ENCODE data around the gene SF3B2.

Gene SF3B2

DNA sequence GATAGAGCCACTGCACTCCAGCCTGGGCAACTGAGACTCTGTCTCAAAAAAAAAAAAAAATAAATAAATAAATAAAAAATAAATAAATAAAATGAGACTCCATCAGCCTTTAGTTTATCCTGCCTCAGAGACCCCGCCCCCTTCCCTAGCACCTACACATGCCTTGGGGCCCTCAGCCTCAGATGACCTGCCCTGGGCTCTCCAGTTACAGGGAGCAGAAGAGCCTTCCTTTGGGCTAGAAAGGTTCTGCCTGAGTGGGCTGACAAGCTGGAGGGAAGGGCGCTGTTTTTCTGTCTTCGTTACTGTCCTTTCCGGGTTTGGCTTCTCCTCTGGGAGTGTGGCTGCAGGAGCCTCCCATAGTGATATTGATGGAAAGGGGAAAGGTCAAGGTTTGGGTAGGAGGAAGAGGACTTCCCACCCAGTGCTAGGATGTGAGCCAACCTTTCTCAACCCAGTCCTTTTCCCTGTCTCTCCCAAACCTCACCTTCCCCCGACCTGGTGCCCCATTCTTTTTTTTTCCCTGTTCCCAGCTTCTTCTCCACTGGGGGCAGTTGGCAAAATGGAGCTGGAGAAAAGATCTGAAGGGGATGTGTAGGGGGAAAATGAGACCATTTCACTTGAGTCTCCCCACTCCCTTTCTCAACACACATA is 1.5 kb upstream of the SF3B2 start:
- peaks cover 12% of the 10 kb centered on the region; the same call in 1 of the 2 replicates for H3K4me1 ChIP-seq (ENCODE audit: insufficient read depth, low read length)
- no peaks in the 10 kb centered on the region for H3K9me3 ChIP-seq (ENCODE audit: control insufficient read depth, insufficient read depth, low read length)
- peak overlapping the region; percentile 93 for H3K9ac ChIP-seq (ENCODE audit: low read depth, low read length)
- peaks cover 9% of the 10 kb centered on the region for H3K36me3 ChIP-seq (ENCODE audit: insufficient read depth, low read length)

DNA sequence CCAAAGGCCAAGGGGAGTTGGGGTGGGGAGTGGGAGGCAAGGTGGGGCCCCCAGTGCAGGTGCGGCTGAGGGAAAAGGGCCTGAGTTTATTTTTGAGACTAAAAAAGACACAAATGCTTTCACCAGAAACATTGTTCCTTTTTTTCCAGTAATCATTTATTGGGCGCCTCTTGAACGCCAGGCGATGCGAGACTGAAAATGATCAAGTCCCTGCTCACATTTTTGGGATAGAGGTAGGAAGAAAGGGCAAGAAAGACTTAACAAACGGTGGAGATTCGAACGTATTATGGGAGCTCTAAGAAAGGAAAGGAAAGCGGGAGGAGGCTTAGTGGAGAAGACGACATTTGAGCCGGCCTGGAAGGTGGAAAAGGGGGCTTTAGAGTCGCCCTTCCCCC is 796 bp upstream of the SF3B2 start:
- Histone ChIP-seq H3K36me3 (ENCODE audit: insufficient read depth, low read length) (peaks cover 13% of the 10 kb centered on the region), H3K9ac (ENCODE audit: low read depth, low read length) (peak overlapping the region; percentile 93), H3K4me1 (ENCODE audit: insufficient read depth, low read length) (peaks cover 12% of the 10 kb centered on the region; the same call in 1 of the 2 replicates), H3K9me3 (ENCODE audit: control insufficient read depth, insufficient read depth, low read length) (no peaks in the 10 kb centered on the region)

DNA sequence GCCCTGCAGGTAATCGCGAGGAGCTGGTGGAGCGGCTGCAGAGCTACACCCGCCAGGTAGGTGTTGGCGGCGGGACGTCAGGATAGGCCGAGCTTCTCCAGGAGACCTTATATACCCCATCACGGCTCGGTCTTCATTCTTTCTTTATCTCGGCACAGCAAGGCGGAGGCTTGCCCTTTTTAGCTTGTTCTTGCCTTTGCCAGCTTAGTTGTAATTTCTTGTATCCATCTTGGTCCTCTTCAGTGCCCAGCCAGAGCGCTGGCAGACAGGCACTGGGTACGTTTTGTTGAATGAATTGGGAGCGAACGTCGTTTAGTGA is 459 bp downstream of the SF3B2 start:
- Histone ChIP-seq H3K9me3 (ENCODE audit: control insufficient read depth, insufficient read depth, low read length) (no peaks in the 10 kb centered on the region), H3K9ac (ENCODE audit: low read depth, low read length) (peak overlapping the region; percentile 93), H3K4me1 (ENCODE audit: insufficient read depth, low read length) (peaks cover 12% of the 10 kb centered on the region; the same call in 1 of the 2 replicates), H3K36me3 (ENCODE audit: insufficient read depth, low read length) (peaks cover 20% of the 10 kb centered on the region)

DNA sequence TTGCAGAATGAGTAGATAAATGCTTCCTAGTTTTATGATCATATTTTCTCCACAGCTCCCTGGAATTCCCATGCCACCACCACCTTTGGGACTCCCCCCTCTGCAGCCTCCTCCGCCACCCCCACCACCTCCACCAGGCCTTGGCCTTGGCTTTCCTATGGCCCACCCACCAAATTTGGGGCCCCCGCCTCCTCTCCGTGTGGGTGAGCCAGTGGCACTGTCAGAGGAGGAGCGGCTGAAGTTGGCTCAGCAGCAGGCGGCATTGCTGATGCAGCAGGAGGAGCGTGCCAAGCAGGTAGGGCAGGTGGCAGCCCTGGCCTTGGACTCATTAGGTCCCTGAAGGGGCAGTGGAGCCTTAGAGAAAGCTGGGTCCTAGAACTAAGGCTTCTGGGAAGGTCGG is 2.9 kb downstream of the SF3B2 start:
- Histone ChIP-seq H3K4me1 (ENCODE audit: insufficient read depth, low read length) (peaks cover 7% of the 10 kb centered on the region; the same call in 1 of the 2 replicates), H3K36me3 (ENCODE audit: insufficient read depth, low read length) (peaks cover 40% of the 10 kb centered on the region), H3K9ac (ENCODE audit: low read depth, low read length) (no peak overlapping the region), H3K9me3 (ENCODE audit: control insufficient read depth, insufficient read depth, low read length) (no peaks in the 10 kb centered on the region)

DNA sequence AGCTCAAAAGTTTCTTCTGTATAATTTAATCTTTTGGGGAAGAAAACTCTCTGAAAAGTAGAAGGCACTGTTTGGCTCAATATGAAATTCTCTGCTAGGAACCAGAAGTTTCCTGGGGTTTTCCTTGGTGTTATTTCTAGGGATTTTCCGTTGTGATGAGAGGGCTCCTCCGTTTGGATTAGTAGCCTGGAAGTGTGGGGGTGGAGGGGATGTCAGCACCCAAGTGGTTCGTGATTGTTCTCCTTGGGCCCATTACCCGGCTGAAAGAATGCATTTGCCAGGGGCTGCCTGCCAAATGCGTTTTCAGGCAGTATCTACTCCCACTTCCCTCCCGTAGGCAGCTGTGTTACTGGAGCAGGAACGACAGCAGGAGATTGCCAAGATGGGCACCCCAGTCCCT is 4.3 kb downstream of the SF3B2 start:
- Histone ChIP-seq H3K4me1 (ENCODE audit: insufficient read depth, low read length) (no peaks in the 10 kb centered on the region; the same call in 1 of the 2 replicates), H3K9ac (ENCODE audit: low read depth, low read length) (no peak overlapping the region), H3K9me3 (ENCODE audit: control insufficient read depth, insufficient read depth, low read length) (no peaks in the 10 kb centered on the region), H3K36me3 (ENCODE audit: insufficient read depth, low read length) (peaks cover 54% of the 10 kb centered on the region)

DNA sequence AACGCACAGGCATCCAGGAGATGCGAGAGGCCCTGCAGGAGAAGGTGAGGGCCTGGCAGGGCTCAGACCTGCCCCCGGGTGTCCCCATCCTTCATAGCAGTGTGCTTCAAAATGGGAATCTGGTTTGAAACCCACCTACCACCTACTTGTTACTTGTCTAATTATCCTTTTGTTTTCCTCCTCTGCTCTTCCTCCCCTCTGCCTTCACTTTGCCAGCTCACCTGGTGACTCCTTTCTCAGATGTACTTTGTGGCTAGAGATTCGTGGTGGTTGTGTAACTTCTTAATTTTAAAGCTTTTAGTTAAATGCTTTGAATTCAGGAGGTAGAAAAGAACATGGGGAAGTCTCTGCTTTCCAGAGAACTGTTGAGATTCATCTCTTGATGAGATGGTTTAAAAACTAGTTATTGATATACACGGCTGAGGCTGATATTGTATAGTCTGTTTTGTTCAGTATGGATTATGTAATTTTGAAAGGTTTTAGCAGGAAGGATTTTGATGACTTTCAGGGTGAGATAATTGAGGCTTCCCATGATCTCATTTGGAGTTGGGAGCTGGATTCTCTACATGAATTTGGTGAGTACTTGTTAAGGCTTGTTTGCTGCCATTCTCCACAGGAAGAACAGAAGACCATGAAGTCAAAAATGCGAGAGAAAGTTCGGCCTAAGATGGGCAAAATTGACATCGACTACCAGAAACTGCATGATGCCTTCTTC is 8.0 kb downstream of the SF3B2 start:
- Histone ChIP-seq H3K9ac (ENCODE audit: low read depth, low read length) (no peak overlapping the region), H3K36me3 (ENCODE audit: insufficient read depth, low read length) (peaks cover 72% of the 10 kb centered on the region), H3K4me1 (ENCODE audit: insufficient read depth, low read length) (no peaks in the 10 kb centered on the region)

DNA sequence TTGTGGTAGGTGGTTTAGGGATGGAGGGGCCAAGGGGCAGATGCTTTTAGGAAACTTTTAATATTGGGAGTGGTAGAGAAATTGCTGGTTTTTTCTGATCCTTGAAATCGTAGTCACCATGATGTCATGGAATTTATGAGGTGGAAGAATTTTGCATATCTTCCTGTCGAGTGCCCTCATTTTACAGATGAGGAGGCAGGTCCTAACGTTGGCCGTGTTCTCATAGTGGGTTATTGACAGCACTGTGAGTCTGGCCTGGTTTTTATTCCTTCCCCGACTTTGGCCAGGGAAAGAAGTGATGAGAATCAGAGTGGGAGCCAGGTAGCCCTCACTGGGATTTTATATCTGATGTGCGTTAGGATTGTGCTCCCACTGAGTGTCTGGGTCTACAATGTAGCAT is 9.1 kb downstream of the SF3B2 start:
- Histone ChIP-seq H3K4me1 (ENCODE audit: insufficient read depth, low read length) (no peaks in the 10 kb centered on the region), H3K9me3 (ENCODE audit: control insufficient read depth, insufficient read depth, low read length) (no peaks in the 10 kb centered on the region; the same call in 1 of the 2 replicates), H3K36me3 (ENCODE audit: insufficient read depth, low read length) (peaks cover 66% of the 10 kb centered on the region), H3K9ac (ENCODE audit: low read depth, low read length) (no peak overlapping the region)

More for the DNA sequence above, 8.0 kb downstream of the SF3B2 start:
- H3K9me3 ChIP-seq (ENCODE audit: control insufficient read depth, insufficient read depth, low read length): no peaks in the 10 kb centered on the region; the same call in 1 of the 2 replicates

DNA sequence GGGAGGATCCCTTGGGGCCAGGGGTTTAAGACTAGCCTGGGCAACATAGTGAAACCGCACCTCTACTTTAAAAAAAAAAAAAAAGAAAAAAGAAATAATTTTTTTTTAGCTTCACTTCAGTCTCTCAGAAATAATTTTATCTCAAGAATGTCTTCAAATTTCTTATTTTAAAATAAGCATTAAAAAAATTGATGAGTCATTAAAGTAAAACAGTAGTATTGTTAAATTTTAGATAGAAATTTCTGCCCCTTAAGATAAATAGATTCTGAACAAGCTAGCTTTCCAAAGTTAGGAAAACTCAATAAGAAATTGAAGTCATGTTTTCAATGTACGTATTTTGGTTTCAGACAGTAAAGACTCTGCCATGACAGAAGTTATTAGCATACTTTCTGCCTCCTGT is 10.2 kb downstream of the SF3B2 start:
- Histone ChIP-seq H3K9ac (ENCODE audit: low read depth, low read length) (no peak overlapping the region), H3K9me3 (ENCODE audit: control insufficient read depth, insufficient read depth, low read length) (no peaks in the 10 kb centered on the region; the same call in 1 of the 2 replicates), H3K4me1 (ENCODE audit: insufficient read depth, low read length) (no peaks in the 10 kb centered on the region), H3K36me3 (ENCODE audit: insufficient read depth, low read length) (peaks cover 67% of the 10 kb centered on the region)

DNA sequence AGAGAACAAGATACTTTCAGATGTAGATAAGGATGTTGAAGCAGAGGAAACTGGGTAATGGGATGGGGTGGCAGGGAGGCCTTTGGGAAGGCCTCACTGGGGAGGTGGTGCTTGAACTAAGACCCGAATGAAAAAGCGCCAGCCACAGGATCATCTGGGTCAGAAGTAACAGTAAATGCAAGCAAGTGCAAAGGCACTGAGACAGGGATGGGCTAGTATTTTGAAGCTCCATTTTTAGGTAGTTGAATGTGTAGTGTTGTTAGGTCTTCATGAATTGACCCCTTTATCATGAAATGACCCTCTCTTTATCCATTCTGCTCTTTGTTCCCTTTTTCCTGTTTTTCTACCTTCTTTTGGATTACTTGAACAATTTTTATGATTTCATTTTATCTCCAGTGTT is 11.7 kb downstream of the SF3B2 start:
- Histone ChIP-seq H3K36me3 (ENCODE audit: insufficient read depth, low read length) (peaks cover 58% of the 10 kb centered on the region), H3K4me1 (ENCODE audit: insufficient read depth, low read length) (no peaks in the 10 kb centered on the region; the same call in 1 of the 2 replicates)

DNA sequence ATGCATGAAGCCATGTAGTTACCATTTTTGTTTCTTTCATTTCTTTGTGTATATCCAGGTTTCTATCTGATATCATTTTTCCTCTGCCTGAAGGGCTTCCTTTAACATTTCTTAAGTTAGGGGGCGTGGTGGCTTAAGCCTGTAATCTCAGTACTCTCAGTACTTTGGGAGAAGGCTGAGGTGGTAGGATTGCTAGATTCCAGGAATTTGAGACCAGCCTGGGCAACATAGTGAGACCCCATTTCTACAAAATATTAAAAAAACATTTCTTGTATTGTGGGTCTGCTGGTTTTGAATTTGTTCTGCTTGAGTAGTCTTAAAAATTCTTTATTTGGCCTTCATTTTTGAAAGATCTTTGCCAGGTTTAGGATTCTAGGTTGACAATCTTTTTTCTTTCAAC is 12.4 kb downstream of the SF3B2 start:
- Histone ChIP-seq H3K4me1 (ENCODE audit: insufficient read depth, low read length) (peaks cover 5% of the 10 kb centered on the region; the same call in 1 of the 2 replicates), H3K9ac (ENCODE audit: low read depth, low read length) (no peak overlapping the region), H3K9me3 (ENCODE audit: control insufficient read depth, insufficient read depth, low read length) (no peaks in the 10 kb centered on the region; the same call in 1 of the 2 replicates), H3K36me3 (ENCODE audit: insufficient read depth, low read length) (peaks cover 51% of the 10 kb centered on the region)

More for the DNA sequence above, 11.7 kb downstream of the SF3B2 start:
- Histone ChIP-seq H3K9ac (ENCODE audit: low read depth, low read length) (no peak overlapping the region), H3K9me3 (ENCODE audit: control insufficient read depth, insufficient read depth, low read length) (no peaks in the 10 kb centered on the region; the same call in 1 of the 2 replicates)

DNA sequence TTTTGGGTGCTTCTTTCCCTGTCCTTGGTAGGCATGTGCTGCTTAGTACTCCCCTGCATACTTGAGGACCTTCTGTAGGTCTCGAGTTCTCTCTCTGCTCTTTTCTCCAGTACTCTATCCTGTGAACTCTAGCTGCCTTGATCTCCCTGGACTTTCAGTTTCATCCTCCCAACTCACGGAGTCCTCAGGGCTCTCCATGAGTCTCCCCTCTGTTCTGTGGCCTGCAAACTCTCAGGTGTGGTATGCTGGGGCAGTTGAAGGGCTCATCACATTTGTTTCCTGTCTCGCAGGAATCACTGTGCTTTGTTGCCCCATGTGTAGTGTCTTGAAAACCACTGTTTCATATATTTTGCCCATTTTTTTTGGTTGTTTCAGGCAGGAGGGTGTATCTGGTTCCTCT is 14.6 kb downstream of the SF3B2 start:
- peaks cover 30% of the 10 kb centered on the region for H3K36me3 ChIP-seq (ENCODE audit: insufficient read depth, low read length)
- no peak overlapping the region for H3K9ac ChIP-seq (ENCODE audit: low read depth, low read length)
- no peaks in the 10 kb centered on the region; the same call in 1 of the 2 replicates for H3K9me3 ChIP-seq (ENCODE audit: control insufficient read depth, insufficient read depth, low read length)
- peaks cover 5% of the 10 kb centered on the region; the same call in 1 of the 2 replicates for H3K4me1 ChIP-seq (ENCODE audit: insufficient read depth, low read length)

DNA sequence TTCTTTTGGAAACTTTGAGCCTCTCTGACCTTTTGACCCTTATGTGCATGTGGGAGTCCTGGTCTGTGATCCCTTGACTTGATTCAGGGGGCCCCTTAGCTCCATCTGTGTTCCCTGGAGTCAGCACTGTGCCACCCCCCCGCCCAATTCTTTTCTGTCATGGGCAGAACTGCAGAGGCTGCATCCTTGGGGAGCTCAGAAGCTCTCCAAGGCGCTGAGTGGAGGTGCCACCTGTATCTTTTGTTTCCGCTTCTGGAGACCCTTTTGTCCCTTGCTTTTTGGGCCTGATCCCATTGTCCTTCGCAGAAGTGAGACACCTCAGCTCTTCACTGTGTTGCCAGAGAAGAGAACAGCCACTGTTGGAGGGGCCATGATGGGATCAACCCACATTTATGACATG is 15.5 kb downstream of the SF3B2 start:
- H3K9ac ChIP-seq (ENCODE audit: low read depth, low read length): no peak overlapping the region
- no peaks in the 10 kb centered on the region; the same call in 1 of the 2 replicates for H3K9me3 ChIP-seq (ENCODE audit: control insufficient read depth, insufficient read depth, low read length)
- peaks cover 29% of the 10 kb centered on the region for H3K36me3 ChIP-seq (ENCODE audit: insufficient read depth, low read length)
- H3K4me1 ChIP-seq (ENCODE audit: insufficient read depth, low read length): peaks cover 5% of the 10 kb centered on the region; the same call in 1 of the 2 replicates

DNA sequence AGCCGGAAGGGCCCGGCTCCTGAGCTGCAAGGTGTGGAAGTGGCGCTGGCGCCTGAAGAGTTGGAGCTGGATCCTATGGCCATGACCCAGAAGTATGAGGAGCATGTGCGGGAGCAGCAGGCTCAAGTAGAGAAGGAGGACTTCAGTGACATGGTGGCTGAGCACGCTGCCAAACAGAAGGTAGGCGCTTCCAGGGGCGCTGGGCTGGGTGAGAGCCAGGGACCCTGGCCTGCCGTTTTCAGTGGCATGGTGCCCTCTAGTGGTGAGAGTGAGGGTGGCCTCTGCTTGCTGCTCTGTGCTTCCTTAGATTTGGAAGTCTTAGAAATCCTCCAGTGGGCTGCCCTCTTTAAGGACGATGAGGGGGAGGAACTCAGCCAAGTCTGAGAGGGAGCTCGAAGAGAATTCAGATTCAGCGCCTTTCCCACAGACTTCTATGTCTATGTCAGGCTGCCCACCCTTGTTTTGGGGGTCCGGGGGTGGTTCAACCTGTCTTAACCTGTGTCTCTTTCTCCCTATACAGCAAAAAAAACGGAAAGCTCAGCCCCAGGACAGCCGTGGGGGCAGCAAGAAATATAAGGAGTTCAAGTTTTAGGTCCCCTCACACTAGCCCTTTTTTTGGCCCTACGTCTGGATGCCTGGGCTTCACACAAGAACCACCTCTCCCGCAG is 16.1 kb downstream of the SF3B2 start:
- Histone ChIP-seq H3K9ac (ENCODE audit: low read depth, low read length) (no peak overlapping the region), H3K9me3 (ENCODE audit: control insufficient read depth, insufficient read depth, low read length) (no peaks in the 10 kb centered on the region), H3K36me3 (ENCODE audit: insufficient read depth, low read length) (peaks cover 22% of the 10 kb centered on the region), H3K4me1 (ENCODE audit: insufficient read depth, low read length) (peaks cover 5% of the 10 kb centered on the region; the same call in 1 of the 2 replicates)

DNA sequence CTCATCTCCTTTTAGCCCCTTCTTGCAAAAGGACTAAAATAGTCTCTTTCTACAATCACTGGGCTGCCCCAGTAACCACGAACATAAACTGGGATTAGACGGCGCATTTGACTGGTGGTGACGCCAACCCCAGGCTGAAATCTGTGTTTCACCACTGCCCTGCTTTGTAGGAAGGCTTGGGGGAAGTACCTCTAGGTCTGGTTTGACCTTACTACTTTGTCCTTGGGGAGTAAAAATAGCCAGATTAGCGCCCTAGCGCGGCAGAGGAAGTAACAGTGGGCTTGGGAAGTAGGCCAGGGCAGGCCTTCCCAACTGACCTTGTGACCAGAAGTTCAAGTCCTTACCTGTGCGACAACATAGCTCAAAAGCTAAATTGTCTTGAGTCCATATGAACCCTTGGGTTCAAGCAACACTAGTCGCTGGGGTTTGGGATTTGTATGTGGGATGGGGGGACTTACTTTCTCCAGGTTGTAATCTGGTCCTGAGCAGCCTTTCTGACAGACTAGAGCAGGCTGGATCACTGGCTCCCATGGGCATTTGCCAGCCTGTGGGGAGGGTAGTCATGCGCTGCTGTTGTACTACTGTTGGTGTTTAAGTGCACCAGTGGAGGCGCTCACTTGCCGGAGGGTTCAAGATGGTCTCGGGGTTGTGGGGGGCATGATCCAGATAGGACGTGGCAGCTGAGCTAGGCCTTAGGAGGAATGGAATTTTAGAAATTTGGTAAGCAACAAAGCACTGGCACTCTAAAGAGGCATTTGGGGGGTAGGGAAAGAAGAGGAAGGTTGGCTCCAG is 17.0 kb downstream of the SF3B2 start:
- H3K36me3 ChIP-seq (ENCODE audit: insufficient read depth, low read length): peaks cover 16% of the 10 kb centered on the region
- H3K4me1 ChIP-seq (ENCODE audit: insufficient read depth, low read length): peaks cover 5% of the 10 kb centered on the region; the same call in 1 of the 2 replicates
- H3K9ac ChIP-seq (ENCODE audit: low read depth, low read length): peak overlapping the region; percentile 66
- no peaks in the 10 kb centered on the region for H3K9me3 ChIP-seq (ENCODE audit: control insufficient read depth, insufficient read depth, low read length)

Data from ES-I3 (cell line).